ENCODE results near the gene MAPKAPK3.
"Not testable (repeated sequence)": the region's sequence is repeated elsewhere in the genome, so short reads cannot be mapped to it uniquely, and the experiment has no call there.

Gene MAPKAPK3

DNA sequence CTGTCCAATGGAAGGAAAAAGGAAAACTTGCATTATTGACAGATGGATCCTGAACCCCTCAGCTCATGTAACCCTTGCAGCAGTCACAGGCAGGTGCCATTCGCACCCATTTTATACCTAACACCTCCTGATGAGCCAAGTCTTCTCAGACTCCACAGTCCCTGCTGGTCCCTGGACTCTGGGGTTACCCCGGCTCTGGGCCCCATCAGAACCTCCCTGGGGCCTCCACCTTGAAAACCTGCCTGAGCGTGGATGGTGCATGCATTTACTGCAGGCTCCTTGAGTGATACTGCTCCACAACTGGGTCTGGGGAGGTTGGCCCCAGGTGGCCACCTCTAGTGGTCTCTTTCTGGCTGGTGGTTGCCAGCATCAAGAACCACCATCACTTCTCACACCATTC is 41.9 kb downstream of the MAPKAPK3 start:
- DNase-seq, result no peak

GRCh38 chr3:50660386-50660785 is 43.4 kb downstream of the MAPKAPK3 start:
- no peak for DNase-seq

DNA sequence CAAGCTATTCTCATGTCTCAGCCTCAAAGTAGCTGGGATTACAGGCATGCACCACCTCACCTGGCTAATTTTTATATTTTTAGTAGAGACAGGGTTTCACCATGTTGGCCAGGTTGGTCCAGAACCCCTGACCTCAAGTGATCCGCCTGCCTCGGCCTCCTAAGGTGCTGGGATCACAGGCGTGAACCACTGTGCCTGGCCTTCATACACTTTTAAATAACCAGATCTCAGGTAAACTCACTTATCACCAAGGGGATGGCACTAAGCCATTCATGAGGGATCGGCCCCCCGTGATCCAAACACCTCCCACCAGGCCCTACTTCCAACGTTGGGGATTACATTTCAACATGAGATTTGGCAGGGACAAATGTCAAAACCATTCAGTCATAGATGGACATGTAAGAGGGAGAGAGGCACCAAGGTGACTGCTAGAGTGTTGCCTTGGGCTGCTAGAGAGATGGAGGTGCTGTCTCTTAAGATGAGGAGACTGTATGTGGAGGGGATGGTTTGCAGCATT is 44.4 kb downstream of the MAPKAPK3 start:
- no peak for DNase-seq

- no peak for DNase-seq
Observed at GRCh38 chr3:50662408-50662807, 45.5 kb downstream of the MAPKAPK3 start.

DNA sequence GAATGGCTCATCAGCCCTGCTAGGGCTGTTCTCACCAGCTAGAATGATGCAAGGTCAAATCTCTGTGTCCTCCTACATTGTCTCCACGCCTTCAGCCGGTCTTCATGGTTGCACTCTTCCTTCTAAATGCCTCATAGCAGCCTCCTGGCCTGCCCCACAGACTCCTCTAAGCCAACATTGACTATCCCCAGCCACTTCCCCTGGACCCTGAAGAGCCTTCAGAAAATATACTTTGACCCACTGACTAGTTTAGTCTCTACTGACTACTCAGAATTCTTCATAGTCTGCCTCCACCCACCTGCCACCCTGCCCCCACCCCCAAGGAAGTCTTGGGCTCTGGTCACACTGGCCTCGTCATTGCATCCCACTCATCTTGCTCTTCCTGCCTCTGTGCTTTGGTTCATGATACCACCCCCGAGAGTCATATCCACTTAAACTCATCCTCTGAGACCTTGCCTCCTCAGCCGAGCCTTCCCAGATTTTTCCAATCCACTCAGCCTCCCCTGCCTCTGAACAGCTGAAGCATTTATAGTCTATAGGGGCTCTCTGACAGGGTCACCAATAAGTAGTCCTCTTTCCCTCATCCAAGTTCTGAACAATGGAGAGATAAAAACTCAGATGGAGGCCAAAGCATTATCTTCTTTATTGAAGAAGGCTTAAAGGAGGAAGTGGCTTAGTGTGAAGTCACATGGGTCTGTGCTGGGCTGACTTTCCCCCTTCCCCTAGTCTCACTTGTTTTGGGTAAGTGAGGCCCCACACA is 48.3 kb downstream of the MAPKAPK3 start:
- no peak for DNase-seq

- DNase-seq, result not testable (repeated sequence)
Observed at GRCh38 chr3:50665841-50666115, 48.8 kb downstream of the MAPKAPK3 start.

GRCh38 chr3:50666837-50667236 is 49.9 kb downstream of the MAPKAPK3 start:
- no peak for DNase-seq

GRCh38 chr3:50671331-50671730 is 54.4 kb downstream of the MAPKAPK3 start:
- DNase-seq, result no peak

GRCh38 chr3:50672656-50673055 is 55.7 kb downstream of the MAPKAPK3 start:
- no peak for DNase-seq

- no peak for DNase-seq
Observed at GRCh38 chr3:50673931-50674330, 57.0 kb downstream of the MAPKAPK3 start.

- peak; percentile 67 for DNase-seq
Observed at GRCh38 chr3:50674349-50675178, 57.6 kb downstream of the MAPKAPK3 start, which contains the start of gene DOCK3. Gene DOCK3 (plus strand): TSS chr3:50674927. CDS start chr3:50675264, 337 bp downstream.

- peak; percentile 56 for DNase-seq
Observed at GRCh38 chr3:50675179-50676030, 58.5 kb downstream of the MAPKAPK3 start.

DNA sequence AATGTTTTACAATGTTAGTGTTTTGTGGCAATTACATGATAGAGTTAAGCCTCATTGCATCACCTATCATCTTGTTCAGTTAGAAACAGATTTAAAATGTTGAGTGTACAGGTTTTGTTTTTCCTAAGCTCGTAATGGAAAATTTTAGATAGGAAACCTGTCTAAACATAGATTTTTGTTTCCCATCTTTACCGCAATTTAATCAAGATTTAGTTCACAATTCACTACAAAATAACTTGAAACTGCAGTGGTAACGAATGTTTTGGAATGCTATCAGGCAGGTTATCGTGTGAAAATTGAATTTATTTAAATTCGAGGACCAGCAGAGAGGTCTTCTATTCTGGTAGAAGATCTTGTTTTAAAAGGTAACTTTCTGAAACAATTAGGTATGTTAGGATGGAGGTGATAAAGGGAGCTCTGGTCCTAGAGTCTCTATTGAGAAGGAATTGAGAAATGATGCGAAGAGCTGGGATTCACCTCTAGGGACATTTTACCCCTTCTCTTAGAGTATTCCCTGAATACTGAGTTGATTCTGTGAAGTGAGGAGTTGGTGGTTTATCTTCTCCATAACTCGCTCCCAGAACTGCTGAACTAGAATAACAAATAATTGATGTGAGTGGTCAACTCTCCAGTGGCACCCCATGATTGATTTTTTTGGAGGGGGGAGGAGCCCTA is 59.2 kb downstream of the MAPKAPK3 start:
- DNase-seq, result no peak

DNA sequence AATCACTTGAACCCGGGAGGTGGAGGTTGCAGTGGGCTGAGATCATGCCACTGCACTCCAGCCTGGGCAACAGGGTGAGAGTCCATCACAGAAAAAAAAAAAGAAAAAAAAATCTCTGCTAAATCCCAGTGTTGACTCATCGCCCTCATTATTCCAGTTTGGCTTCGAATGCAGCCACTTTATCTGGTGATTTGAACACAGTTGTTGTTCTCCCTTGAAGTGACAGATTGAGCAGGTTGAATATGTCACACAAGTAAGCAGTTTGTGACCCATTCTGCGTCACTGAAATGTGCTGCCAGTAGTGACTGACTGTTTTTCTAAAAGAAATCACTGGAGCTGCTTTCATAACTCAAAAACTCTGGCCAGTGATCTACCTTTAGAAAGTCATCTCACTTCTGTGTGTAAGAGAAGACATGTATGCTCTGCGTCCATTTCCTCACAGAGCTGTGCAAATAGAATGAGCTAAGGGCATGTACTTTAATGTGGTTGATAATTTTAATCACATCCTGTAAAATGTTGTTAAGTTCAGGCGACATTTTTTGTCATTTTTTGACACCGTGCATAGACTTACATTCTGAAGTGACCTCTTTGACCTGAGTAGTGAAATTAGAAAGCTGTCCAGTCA is 70.3 kb downstream of the MAPKAPK3 start:
- no peak for DNase-seq

- DNase-seq, result no peak
Observed at GRCh38 chr3:50687916-50688315, 71.0 kb downstream of the MAPKAPK3 start.

- DNase-seq, result not testable (repeated sequence)
Observed at GRCh38 chr3:50688602-50689001, 71.7 kb downstream of the MAPKAPK3 start.

DNA sequence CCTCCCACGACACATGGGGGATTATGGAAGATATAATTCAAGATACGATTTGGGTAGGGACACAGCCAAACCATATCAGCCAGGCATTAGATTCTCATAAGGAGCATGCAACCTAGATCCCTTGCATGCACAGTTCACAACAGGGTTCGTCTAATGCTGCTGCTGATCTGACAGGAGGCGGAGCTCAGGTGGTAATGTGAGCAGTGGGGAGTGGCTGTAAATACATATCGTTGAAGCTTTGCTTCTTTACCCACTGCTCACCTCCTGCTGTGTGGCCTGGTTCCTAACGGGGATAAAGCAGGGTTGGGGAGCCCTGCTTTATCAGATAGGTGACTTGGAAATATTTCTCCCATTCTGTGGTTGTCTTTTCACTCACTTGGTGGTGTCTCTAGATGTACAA is 72.6 kb downstream of the MAPKAPK3 start:
- DNase-seq, result no peak

DNA sequence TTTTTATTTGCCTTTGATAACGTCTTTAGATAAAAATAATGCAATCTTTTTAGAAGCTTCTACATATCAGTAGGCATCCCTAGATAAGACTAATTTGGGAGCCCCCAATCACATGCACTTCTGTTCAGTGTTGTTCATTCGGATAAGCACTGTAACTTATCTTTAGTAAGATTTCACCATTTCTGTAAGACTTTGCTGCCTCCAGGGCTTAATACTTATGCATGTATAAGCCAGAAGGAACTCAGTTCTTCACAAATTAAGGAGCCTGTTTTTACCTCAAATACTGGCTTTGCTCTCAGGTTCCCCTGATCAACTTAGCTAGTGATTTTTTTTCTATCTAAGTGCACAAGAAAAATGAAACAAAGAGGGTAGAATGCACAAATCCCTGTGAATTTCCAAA is 78.1 kb downstream of the MAPKAPK3 start:
- DNase-seq, result no peak

- no peak for DNase-seq
Observed at GRCh38 chr3:50696276-50696675, 79.3 kb downstream of the MAPKAPK3 start.

GRCh38 chr3:50698269-50698668 is 81.3 kb downstream of the MAPKAPK3 start:
- no peak for DNase-seq
